Activated T-cell treated with anti-CD3 and anti-CD28 coated beads for 48 hours (primary cell): ENCODE measurements around the gene FADS2.
"Not testable (repeated sequence)": the region's sequence is repeated elsewhere in the genome, so short reads cannot be mapped to it uniquely, and the experiment has no call there.

ENCODE experiments used
- DNase-seq: peaks from one replicate; pipeline ENCODE4 v3.0.0-alpha.2; 2020; ENCODE audit warnings: low read depth

Gene FADS2

GRCh38 chr11:61869429-61869707 lies 41.3 kb downstream of the FADS2 start:
- no peak for DNase-seq

GRCh38 chr11:61869708-61870451 lies 41.8 kb downstream of the FADS2 start:
- DNase-seq, result no peak

GRCh38 chr11:61870541-61871031 lies 42.5 kb downstream of the FADS2 start:
- DNase-seq, result no peak

GRCh38 chr11:61871158-61871597 lies 43.1 kb downstream of the FADS2 start:
- DNase-seq, result peak; percentile 72

- no peak for DNase-seq
These were observed 45.0 kb downstream of the FADS2 start for GRCh38 chr11:61872935-61873565.

GRCh38 chr11:61873588-61874376 lies 45.7 kb downstream of the FADS2 start:
- DNase-seq, result no peak

- no peak for DNase-seq
These were observed 46.3 kb downstream of the FADS2 start for GRCh38 chr11:61874377-61874809.

- DNase-seq, result no peak
These were observed 46.8 kb downstream of the FADS2 start for GRCh38 chr11:61874853-61875252.

GRCh38 chr11:61875698-61876097 lies 47.6 kb downstream of the FADS2 start:
- DNase-seq, result no peak

GRCh38 chr11:61879152-61879551 lies 51.1 kb downstream of the FADS2 start:
- no peak for DNase-seq

GRCh38 chr11:61880031-61880430 lies 51.9 kb downstream of the FADS2 start:
- DNase-seq, result no peak

GRCh38 chr11:61880454-61880853 lies 52.4 kb downstream of the FADS2 start:
- DNase-seq, result no peak

- no peak for DNase-seq
These were observed 53.3 kb downstream of the FADS2 start for GRCh38 chr11:61881397-61881796.

GRCh38 chr11:61882267-61882666 lies 54.2 kb downstream of the FADS2 start:
- not testable (repeated sequence) for DNase-seq

- DNase-seq, result no peak
These were observed 54.8 kb downstream of the FADS2 start for GRCh38 chr11:61882879-61883278.

- no peak for DNase-seq
These were observed 55.2 kb downstream of the FADS2 start for GRCh38 chr11:61883327-61883726.

GRCh38 chr11:61883947-61884346 lies 55.8 kb downstream of the FADS2 start:
- DNase-seq, result no peak

GRCh38 chr11:61885166-61885778 lies 57.2 kb downstream of the FADS2 start:
- no peak for DNase-seq

- no peak for DNase-seq
These were observed 57.9 kb downstream of the FADS2 start for GRCh38 chr11:61885784-61886580.

- DNase-seq, result no peak
These were observed 58.5 kb downstream of the FADS2 start for GRCh38 chr11:61886643-61887042.

- DNase-seq, result no peak
These were observed 59.9 kb downstream of the FADS2 start for GRCh38 chr11:61887839-61888494.
